Hepatocyte (in vitro differentiated cells): ENCODE measurements around the gene LRRIQ3.

ENCODE experiments used
- EZH2 ChIP-seq: fragments of 200-600 bp; sonication (generic); IDR thresholded peaks from 2 replicates; pipeline ENCODE4 v1.6.1; 2016; ENCODE audit warnings: antibody characterized with exemption, mild to moderate bottlenecking, borderline replicate concordance
- EZH2phosphoT487 ChIP-seq: fragments of 200-600 bp; sonication (generic); IDR thresholded peaks from one replicate; pipeline ENCODE4 v1.6.1; 2018; ENCODE audit warnings: antibody characterized with exemption, mild to moderate bottlenecking, low read depth, moderate library complexity; ENCODE audit not compliant: unreplicated experiment, severe bottlenecking
- TF ChIP-seq, protein P1 (sequence below): fragments of 200-600 bp; sonication (generic); IDR thresholded peaks from 2 replicates; pipeline ENCODE4 v1.5.1; 2016; ENCODE audit warnings: antibody characterized with exemption, mild to moderate bottlenecking; ENCODE audit not compliant: poor library complexity

DNA sequence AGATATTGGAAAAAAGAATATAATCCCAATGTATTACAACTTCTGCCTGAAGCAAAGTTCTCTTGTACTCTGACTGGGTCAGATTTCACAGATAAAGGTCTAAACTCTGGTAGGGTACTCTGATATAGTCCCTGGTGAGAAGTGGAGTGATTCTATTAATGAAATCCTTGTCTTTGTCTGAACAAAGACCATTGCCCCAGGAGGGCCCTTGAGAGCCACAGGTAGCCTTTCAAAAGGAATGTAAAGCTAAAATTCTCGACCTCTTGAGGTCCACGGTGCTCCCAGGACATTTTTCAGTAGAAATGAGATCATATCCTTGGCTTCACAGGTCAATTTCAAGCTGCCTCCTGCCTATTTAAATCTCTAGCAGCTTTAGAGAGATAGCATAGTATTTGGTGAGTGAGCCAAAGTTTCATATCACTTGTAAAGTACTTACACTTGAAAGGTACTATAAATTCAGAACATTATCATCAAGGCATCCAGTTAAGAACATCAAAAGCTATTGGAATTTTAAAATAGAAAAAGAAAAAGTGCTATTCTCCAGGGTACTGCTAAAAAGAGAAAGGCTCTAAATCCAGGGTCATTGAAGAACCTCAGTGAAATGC is 47.3 kb upstream of the LRRIQ3 start:
- TF ChIP-seq EZH2phosphoT487: no peak
- TF ChIP-seq, protein P1, sequence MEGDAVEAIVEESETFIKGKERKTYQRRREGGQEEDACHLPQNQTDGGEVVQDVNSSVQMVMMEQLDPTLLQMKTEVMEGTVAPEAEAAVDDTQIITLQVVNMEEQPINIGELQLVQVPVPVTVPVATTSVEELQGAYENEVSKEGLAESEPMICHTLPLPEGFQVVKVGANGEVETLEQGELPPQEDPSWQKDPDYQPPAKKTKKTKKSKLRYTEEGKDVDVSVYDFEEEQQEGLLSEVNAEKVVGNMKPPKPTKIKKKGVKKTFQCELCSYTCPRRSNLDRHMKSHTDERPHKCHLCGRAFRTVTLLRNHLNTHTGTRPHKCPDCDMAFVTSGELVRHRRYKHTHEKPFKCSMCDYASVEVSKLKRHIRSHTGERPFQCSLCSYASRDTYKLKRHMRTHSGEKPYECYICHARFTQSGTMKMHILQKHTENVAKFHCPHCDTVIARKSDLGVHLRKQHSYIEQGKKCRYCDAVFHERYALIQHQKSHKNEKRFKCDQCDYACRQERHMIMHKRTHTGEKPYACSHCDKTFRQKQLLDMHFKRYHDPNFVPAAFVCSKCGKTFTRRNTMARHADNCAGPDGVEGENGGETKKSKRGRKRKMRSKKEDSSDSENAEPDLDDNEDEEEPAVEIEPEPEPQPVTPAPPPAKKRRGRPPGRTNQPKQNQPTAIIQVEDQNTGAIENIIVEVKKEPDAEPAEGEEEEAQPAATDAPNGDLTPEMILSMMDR: no peak
- TF ChIP-seq EZH2: no peak
